Measurements from ENCODE around the gene LENEP. TPM values are rescaled to one million over a fixed set of nuclear protein-coding genes. Genes with fewer than 3 reads are reported as not detected.

The LENEP gene
- total RNA-seq, 1 donor from 2014 or later = not detected

GRCh38 chr1:155016231-155016831 lies 22.9 kb downstream of the LENEP start:
- Histone ChIP-seq H3K4me2 (peak overlapping the region; percentile 58), H3K4me3 (no peak overlapping the region), H2AFZ (replicated peaks) (no peak overlapping the region), H4K20me1 (ENCODE audit: low read depth) (peaks cover 5% of the 10 kb centered on the region), H3F3A (ENCODE audit: low read depth) (peaks cover 30% of the 10 kb centered on the region), H3K27ac (no peak overlapping the region), H3K9me3 (ENCODE audit: low read depth) (no peaks in the 10 kb centered on the region), H3K4me1 (peaks cover 38% of the 10 kb centered on the region), H3K36me3 (no peaks in the 10 kb centered on the region), H3K79me2 (ENCODE audit: low read depth) (peaks cover 12% of the 10 kb centered on the region), H3K9ac (no peak overlapping the region), H3K27me3 (no peaks in the 10 kb centered on the region)
- Mint-ChIP-seq H3K27ac (peak overlapping the region; percentile 85), H3K9me3 (no peaks in the 10 kb centered on the region), H3K4me1 (peaks cover 39% of the 10 kb centered on the region), H3K27me3 (ENCODE audit: insufficient read depth, low read depth) (peaks cover 11% of the 10 kb centered on the region), H3K4me3 (no peak overlapping the region), H3K36me3 (peaks cover 2% of the 10 kb centered on the region)
- TF ChIP-seq EZH2 (IDR thresholded peaks at IDR 0.05) (no peak), EZH2phosphoT487 (IDR thresholded peaks at IDR 0.05) (no peak), CTCF (IDR thresholded peaks at IDR 0.05) (no peak)
- DNase-seq (ENCODE audit: low spot score) = no peak

- peaks cover 12% of the 10 kb centered on the region for H3K79me2 ChIP-seq (ENCODE audit: low read depth)
- H3K4me1 ChIP-seq = peaks cover 31% of the 10 kb centered on the region
- H3K36me3 ChIP-seq = no peaks in the 10 kb centered on the region
- Mint-ChIP-seq H3K36me3 (peaks cover 2% of the 10 kb centered on the region), H3K4me1 (peaks cover 35% of the 10 kb centered on the region), H3K4me3 (peak overlapping the region; percentile 79), H3K27me3 (ENCODE audit: insufficient read depth, low read depth) (peaks cover 14% of the 10 kb centered on the region), H3K27ac (no peak overlapping the region), H3K9me3 (no peaks in the 10 kb centered on the region)
- peak overlapping the region; percentile 66 for H3K27ac ChIP-seq
- no peak overlapping the region for H3K9ac ChIP-seq
- peak overlapping the region; percentile 58 for H3K4me2 ChIP-seq
- DNase-seq (ENCODE audit: low spot score) = peak; percentile 95
- TF ChIP-seq CTCF (IDR thresholded peaks at IDR 0.05) (peak; percentile 98), EZH2 (IDR thresholded peaks at IDR 0.05) (no peak)
- no peaks in the 10 kb centered on the region for H3K9me3 ChIP-seq (ENCODE audit: low read depth)
- H4K20me1 ChIP-seq (ENCODE audit: low read depth) = peaks cover 5% of the 10 kb centered on the region
- H3F3A ChIP-seq (ENCODE audit: low read depth) = peaks cover 29% of the 10 kb centered on the region
- H2AFZ ChIP-seq (replicated peaks) = no peak overlapping the region
- H3K27me3 ChIP-seq = no peaks in the 10 kb centered on the region
- peak overlapping the region; percentile 44 for H3K4me3 ChIP-seq
Measured at GRCh38 chr1:155017041-155017945, 23.9 kb downstream of the LENEP start.

- no peaks in the 10 kb centered on the region for H3K9me3 Mint-ChIP-seq
- peaks cover 29% of the 10 kb centered on the region for H3K4me1 Mint-ChIP-seq
- Histone ChIP-seq H3K9me3 (ENCODE audit: low read depth) (no peaks in the 10 kb centered on the region), H3K27me3 (no peaks in the 10 kb centered on the region), H3F3A (ENCODE audit: low read depth) (peaks cover 25% of the 10 kb centered on the region), H3K4me1 (peaks cover 26% of the 10 kb centered on the region), H3K4me3 (peak overlapping the region; percentile 44), H3K9ac (no peak overlapping the region), H3K36me3 (no peaks in the 10 kb centered on the region), H4K20me1 (ENCODE audit: low read depth) (peaks cover 5% of the 10 kb centered on the region), H3K27ac (no peak overlapping the region), H2AFZ (replicated peaks) (no peak overlapping the region), H3K4me2 (peak overlapping the region; percentile 58), H3K79me2 (ENCODE audit: low read depth) (peaks cover 5% of the 10 kb centered on the region)
- DNase-seq (ENCODE audit: low spot score) = no peak
- peaks cover 14% of the 10 kb centered on the region for H3K27me3 Mint-ChIP-seq (ENCODE audit: insufficient read depth, low read depth)
- H3K27ac Mint-ChIP-seq = no peak overlapping the region
- peaks cover 2% of the 10 kb centered on the region for H3K36me3 Mint-ChIP-seq
- H3K4me3 Mint-ChIP-seq = peak overlapping the region; percentile 79
- TF ChIP-seq EZH2phosphoT487 (IDR thresholded peaks at IDR 0.05) (no peak), EZH2 (IDR thresholded peaks at IDR 0.05) (no peak), CTCF (IDR thresholded peaks at IDR 0.05) (no peak)
Measured at GRCh38 chr1:155017946-155018316, 24.5 kb downstream of the LENEP start.

Data from neural progenitor cell (in vitro differentiated cells).